Measurements from ENCODE around the gene XXYLT1. TPM values are rescaled to one million over a fixed set of nuclear protein-coding genes. Genes with fewer than 3 reads are reported as not detected.

Gene XXYLT1
- total and polyA plus RNA-seq, 9 of the 15 experiments (the other 6 are each of a cell fraction or from before 2014, with no cell fraction given): 1.9 to 18.9 (median 15.0) TPM

DNA sequence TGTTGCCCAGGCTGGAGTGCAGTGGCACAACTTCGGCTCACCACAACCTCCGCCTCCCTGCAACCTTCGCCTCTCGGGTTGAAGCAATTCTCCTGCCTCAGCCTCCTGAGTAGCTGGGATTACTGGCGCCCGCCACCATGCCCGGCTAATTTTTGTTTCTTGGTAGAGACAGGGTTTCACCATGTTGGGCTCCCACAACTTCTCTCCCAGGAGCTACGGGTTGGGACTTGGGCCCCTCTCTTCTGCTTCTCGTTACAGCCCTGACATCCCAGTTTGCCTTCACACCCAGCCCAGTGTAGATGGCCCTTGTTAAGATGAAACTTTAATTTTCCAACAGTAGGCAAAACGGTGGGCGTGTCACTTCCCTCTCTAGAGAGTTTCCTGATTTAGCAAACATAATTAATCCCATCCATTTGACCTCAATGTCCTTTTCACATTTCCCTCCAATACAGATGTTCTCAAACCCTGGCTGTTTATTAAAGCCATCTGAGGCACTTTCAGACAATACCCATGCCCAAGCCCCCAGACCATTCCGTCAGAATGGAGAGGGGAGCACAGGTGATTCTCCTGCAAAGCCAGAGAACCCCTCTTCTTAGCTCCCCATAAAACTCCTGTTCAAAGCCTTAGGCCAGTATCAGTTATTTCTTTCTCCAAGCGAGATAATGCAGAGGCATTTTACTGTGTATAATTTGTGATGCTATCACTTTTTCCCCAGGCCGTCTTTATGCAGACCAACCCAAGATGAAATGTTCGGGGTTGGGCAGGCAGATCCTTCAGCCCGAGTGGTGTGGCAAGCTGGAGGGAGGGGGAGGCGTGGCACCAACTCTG lies 245.7 kb downstream of the XXYLT1 start (continued):
- TF ChIP-seq, protein P1, sequence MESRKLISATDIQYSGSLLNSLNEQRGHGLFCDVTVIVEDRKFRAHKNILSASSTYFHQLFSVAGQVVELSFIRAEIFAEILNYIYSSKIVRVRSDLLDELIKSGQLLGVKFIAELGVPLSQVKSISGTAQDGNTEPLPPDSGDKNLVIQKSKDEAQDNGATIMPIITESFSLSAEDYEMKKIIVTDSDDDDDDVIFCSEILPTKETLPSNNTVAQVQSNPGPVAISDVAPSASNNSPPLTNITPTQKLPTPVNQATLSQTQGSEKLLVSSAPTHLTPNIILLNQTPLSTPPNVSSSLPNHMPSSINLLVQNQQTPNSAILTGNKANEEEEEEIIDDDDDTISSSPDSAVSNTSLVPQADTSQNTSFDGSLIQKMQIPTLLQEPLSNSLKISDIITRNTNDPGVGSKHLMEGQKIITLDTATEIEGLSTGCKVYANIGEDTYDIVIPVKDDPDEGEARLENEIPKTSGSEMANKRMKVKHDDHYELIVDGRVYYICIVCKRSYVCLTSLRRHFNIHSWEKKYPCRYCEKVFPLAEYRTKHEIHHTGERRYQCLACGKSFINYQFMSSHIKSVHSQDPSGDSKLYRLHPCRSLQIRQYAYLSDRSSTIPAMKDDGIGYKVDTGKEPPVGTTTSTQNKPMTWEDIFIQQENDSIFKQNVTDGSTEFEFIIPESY (CRISPR knock-in tag; IDR thresholded peaks at IDR 0.05): no peak
- TF ChIP-seq SMARCE1 (IDR thresholded peaks at IDR 0.05) (no peak), ZNF77 (CRISPR knock-in tag; IDR thresholded peaks at IDR 0.05) (no peak), TEAD2 (tag; IDR thresholded peaks at IDR 0.05) (no peak), KAT2B (IDR thresholded peaks at IDR 0.05; ENCODE audit: low read depth, low read length) (no peak)

DNA sequence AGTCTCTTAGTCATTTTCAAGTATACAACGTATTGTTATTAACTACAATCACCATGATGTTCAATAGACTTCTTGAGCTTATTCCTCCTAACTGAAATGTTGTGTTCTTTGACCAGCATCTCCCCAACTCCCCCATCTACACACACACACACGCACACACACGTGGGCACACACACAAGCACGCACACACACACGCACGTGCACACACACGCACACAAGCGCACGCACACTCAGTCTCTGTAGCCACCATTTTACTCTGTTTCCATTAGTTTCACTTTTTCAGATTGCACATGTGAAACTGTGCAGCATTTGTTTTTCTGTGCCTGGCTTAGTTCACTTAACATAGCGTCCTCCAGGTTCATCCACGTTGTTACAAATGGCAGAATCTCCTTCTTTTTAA lies 247.0 kb downstream of the XXYLT1 start:
- ATAC-seq: no peak
- POLR2A ChIA-PET: no interaction called here
- no peak for FAIRE-seq

More for the DNA sequence above, 247.0 kb downstream of the XXYLT1 start:
- in situ Hi-C loops (cut with MboI): no loop called here
- CTCF ChIA-PET (ENCODE audit: low intra/inter-chr PET ratio): no interaction called here
- no TSS peak for BruUV-seq (replicated peaks)
- TF ChIP-seq LEF1 (IDR thresholded peaks at IDR 0.05) (no peak), BHLHE40 (IDR thresholded peaks at IDR 0.05; ENCODE audit: low read length) (0 out of 2 replicates have a peak, but pooled peaks have one; percentile 31)
- no peak for DNase-seq (ENCODE audit: extremely low read depth in 1 of 4, low spot score in 3 of 4)
- Histone ChIP-seq H3K9me1 (ENCODE audit: control insufficient read depth, insufficient read depth, low read length) (no peaks in the 10 kb centered on the region), H3K9ac (ENCODE audit: insufficient read depth in 1 of 2, low read depth in 2 of 2, low read length in 2 of 2) (no peak overlapping the region), H3K4me3 (no peak overlapping the region), H3K27me3 (ENCODE audit: control insufficient read depth in 2 of 2, insufficient read depth in 2 of 2, low read length in 2 of 2) (peaks cover 28 to 50% of the 10 kb centered on the region in 2 experiments), H3K4me2 (ENCODE audit: insufficient read depth, low read length) (no peak overlapping the region), H3K4me1 (replicated peaks in 1 of 2; ENCODE audit: control insufficient read depth in 2 of 2, insufficient read depth in 2 of 2, low read length in 2 of 2) (no peaks in the 10 kb centered on the region), H3K9me3 (replicated peaks; ENCODE audit: control insufficient read depth, insufficient read depth, low read depth, low read length) (peaks cover 4% of the 10 kb centered on the region; the same call in 1 of the 2 replicates), H3K79me2 (ENCODE audit: control insufficient read depth, insufficient read depth, low read length) (no peaks in the 10 kb centered on the region), H2AFZ (ENCODE audit: low read depth, low read length) (no peak overlapping the region), H3K36me3 (ENCODE audit: control insufficient read depth, insufficient read depth, low read length) (no peaks in the 10 kb centered on the region), H4K20me1 (replicated peaks; ENCODE audit: control insufficient read depth, insufficient read depth, low read length) (no peaks in the 10 kb centered on the region), H3K27ac (ENCODE audit: extremely low read depth, low read depth, low read length) (no peak overlapping the region)
- WGBS (ENCODE audit: insufficient coverage, low coverage, missing lambda C conversion rate): 22% methylated on average over 10 of the region's 11 CpGs
- intact Hi-C loops (cut with micrococcal nuclease): no loop called here

All from K562 (cell line).